Measurements from ENCODE around the gene KIF23.
"Not testable (repeated sequence)": the region's sequence is repeated elsewhere in the genome, so short reads cannot be mapped to it uniquely, and the experiment has no call there.

Gene KIF23

DNA sequence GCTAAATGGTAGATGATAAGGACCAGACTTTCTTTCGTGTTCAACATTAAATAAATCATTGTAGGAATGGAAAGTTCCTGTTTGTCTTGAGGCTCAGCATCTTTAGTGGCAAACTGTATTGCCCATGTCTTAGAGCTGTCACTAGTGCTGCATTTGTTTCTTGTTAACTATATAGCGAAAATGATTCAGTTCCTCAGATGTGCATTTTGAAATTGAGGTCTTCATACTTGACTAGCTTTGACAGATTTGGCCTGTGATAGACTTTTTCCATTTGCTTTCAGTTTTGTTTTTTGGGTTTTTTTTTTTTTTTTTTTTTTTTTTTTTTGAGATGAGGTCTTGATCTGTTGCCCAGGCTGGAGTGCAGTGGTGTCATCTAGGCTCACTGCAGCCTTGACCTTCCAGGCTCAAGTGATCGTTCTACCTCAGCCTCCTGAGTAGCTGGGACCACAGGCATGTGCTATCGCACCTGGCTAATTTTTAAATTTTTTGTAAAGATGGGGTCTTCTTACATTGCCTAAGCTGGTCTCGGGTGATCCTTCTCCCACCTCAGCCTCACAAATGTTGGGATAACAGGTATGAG is 29.0 kb downstream of the KIF23 start:
- no peaks in the 10 kb centered on the region for H3K27me3 ChIP-seq (ENCODE audit: control insufficient read depth in 1 of 2, insufficient read depth in 2 of 2, low read length in 2 of 2)
- no peaks in the 10 kb centered on the region for H3K9me3 ChIP-seq (ENCODE audit: low read length)
- no peak overlapping the region for H3K27ac ChIP-seq (ENCODE audit: low read depth, low read length)
- no peak overlapping the region for H3K9ac ChIP-seq (ENCODE audit: low read length)
- H3K36me3 ChIP-seq (ENCODE audit: insufficient read depth, low read length): no peaks in the 10 kb centered on the region
- H3K4me3 ChIP-seq (ENCODE audit: low read depth in 1 of 2, low read length in 2 of 2): no peak overlapping the region
- no peaks in the 10 kb centered on the region for H3K4me1 ChIP-seq (ENCODE audit: insufficient read depth, low read length)

DNA sequence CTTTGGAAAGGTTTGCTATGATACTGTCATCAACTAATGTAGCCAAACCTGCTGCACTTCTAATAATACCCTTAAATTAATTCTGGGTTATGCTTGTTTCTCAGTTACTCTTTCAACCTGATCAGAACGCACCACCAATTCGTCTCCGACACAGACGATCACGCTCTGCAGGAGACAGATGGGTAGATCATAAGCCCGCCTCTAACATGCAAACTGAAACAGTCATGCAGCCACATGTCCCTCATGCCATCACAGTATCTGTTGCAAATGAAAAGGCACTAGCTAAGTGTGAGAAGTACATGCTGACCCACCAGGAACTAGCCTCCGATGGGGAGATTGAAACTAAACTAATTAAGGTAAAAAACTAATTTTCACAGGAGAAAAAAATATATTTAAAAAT is 30.5 kb downstream of the KIF23 start:
- H3K27ac ChIP-seq (ENCODE audit: low read depth, low read length): no peak overlapping the region
- H3K9ac ChIP-seq (ENCODE audit: low read length): no peak overlapping the region
- no peak overlapping the region for H3K4me3 ChIP-seq (ENCODE audit: low read depth in 1 of 2, low read length in 2 of 2)
- no peaks in the 10 kb centered on the region for H3K36me3 ChIP-seq (ENCODE audit: insufficient read depth, low read length)
- H3K27me3 ChIP-seq (ENCODE audit: control insufficient read depth in 1 of 2, insufficient read depth in 2 of 2, low read length in 2 of 2): no peaks in the 10 kb centered on the region
- H3K9me3 ChIP-seq (ENCODE audit: low read length): no peaks in the 10 kb centered on the region
- no peaks in the 10 kb centered on the region for H3K4me1 ChIP-seq (ENCODE audit: insufficient read depth, low read length)

GRCh38 chr15:69446953-69447352 is 32.8 kb downstream of the KIF23 start:
- Histone ChIP-seq H3K36me3 (ENCODE audit: insufficient read depth, low read length) (no peaks in the 10 kb centered on the region), H3K4me1 (ENCODE audit: insufficient read depth, low read length) (peaks cover 2% of the 10 kb centered on the region), H3K4me3 (ENCODE audit: low read depth in 1 of 2, low read length in 2 of 2) (no peak overlapping the region), H3K9me3 (ENCODE audit: low read length) (no peaks in the 10 kb centered on the region), H3K27ac (ENCODE audit: low read depth, low read length) (no peak overlapping the region), H3K27me3 (ENCODE audit: control insufficient read depth in 1 of 2, insufficient read depth in 2 of 2, low read length in 2 of 2) (no peaks in the 10 kb centered on the region), H3K9ac (ENCODE audit: low read length) (no peak overlapping the region)

DNA sequence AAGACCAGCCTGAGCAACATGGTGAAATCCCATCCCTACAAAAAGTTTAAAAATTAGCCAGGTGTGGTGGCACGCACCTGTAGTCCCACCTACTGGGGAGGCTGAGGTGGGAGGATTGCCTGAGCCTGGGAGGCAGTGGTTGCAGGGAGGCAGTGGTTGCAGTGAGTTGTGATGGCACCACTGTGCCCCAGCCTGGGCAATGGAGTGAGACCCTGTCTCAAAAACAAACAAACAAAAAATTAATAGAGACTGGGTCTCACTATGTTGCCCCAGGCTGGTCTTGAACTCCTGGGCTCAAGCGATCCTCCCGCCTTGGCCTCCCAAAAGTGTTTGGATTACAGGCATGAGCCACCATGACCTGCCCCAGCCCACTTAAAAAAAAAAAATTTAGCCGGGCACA is 36.1 kb downstream of the KIF23 start:
- not testable (repeated sequence) for H3K36me3 ChIP-seq (ENCODE audit: insufficient read depth, low read length); H3K4me3 ChIP-seq (ENCODE audit: low read depth in 1 of 2, low read length in 2 of 2); H3K27ac ChIP-seq (ENCODE audit: low read depth, low read length); H3K27me3 ChIP-seq (ENCODE audit: control insufficient read depth in 1 of 2, insufficient read depth in 2 of 2, low read length in 2 of 2); H3K9ac ChIP-seq (ENCODE audit: low read length); H3K9me3 ChIP-seq (ENCODE audit: low read length)
- H3K4me1 ChIP-seq (ENCODE audit: insufficient read depth, low read length): peaks cover 17% of the 10 kb centered on the region

DNA sequence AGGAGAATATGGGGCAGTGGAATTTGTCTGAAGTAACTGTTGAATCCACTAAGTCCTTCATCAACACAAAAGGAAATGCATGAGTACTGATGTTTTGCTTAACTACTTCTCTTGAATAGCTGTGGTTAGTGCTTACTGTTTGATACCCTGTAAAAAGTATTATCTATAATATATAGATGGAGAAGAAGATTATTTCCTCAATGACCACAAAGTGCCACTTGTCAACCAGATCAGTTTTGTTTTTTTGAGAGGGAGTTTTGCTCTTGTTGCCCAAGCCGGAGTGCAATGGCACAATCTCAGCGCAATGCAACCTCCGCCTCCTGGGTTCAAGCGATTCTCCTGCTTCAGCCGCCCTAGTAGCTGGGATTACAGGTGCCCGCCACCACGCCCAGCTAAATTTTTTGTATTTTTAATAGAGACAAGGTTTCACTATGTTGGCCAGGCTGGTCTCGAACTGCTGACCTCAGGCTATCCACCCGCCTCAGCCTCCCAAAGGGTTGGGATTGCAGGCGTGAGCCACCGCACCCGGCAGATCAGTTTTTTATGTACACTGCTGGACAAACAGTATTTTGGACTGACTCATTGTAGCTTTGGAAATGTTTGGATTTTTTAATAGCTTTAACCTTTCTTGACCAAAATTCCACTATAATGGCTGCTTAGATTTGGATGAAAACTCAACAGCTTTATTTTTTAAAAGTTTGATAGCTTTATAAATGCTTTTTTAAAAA is 37.0 kb downstream of the KIF23 start:
- Histone ChIP-seq H3K4me3 (ENCODE audit: low read depth in 1 of 2, low read length in 2 of 2) (no peak overlapping the region), H3K27me3 (ENCODE audit: control insufficient read depth in 1 of 2, insufficient read depth in 2 of 2, low read length in 2 of 2) (no peaks in the 10 kb centered on the region), H3K36me3 (ENCODE audit: insufficient read depth, low read length) (peaks cover 11% of the 10 kb centered on the region), H3K27ac (ENCODE audit: low read depth, low read length) (no peak overlapping the region), H3K4me1 (ENCODE audit: insufficient read depth, low read length) (peaks cover 25% of the 10 kb centered on the region), H3K9me3 (ENCODE audit: low read length) (no peaks in the 10 kb centered on the region), H3K9ac (ENCODE audit: low read length) (no peak overlapping the region)

DNA sequence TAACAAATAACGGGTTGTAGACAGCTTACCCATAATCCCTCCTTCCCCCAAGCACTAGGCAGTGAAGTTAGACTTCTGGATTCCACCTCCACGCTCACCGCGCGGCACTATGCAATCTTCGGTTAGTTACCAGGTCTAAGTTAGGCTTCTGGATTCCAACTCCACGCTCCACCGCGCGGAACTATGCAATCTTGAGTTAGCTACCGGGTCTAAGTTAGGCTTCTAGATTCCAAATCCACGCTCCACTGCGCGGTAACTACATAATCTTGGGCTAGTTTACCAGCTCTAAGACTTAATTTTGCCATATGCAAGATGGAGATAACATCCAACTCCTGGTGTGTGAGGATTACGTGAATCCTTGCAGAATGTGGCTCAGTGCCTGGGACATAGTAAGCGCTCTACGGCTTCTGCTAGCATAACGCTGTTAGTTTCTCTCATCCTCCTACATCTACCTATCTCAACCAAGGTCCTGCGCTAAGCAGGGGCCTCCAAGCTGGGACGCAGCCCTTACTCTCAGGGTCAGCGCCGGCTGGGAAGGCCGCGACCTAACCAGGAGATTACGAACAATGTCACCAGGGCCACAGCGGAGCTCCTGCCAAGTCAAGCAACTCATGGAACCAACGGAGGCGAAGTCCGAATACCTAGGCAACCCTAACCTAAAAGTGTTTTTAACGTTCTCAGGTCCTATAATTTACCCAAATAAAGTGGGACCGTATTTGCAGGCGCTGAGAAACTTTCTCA is 38.0 kb downstream of the KIF23 start:
- Histone ChIP-seq H3K27ac (ENCODE audit: low read depth, low read length) (peak overlapping the region; percentile 67), H3K4me1 (ENCODE audit: insufficient read depth, low read length) (peaks cover 25% of the 10 kb centered on the region), H3K9me3 (ENCODE audit: low read length) (no peaks in the 10 kb centered on the region), H3K4me3 (ENCODE audit: low read depth in 1 of 2, low read length in 2 of 2) (peak overlapping the region; percentile 77 to 89), H3K9ac (ENCODE audit: low read length) (peak overlapping the region; percentile 57), H3K36me3 (ENCODE audit: insufficient read depth, low read length) (peaks cover 19% of the 10 kb centered on the region), H3K27me3 (ENCODE audit: control insufficient read depth in 1 of 2, insufficient read depth in 2 of 2, low read length in 2 of 2) (no peaks in the 10 kb centered on the region)

- H3K4me3 ChIP-seq (ENCODE audit: low read depth in 1 of 2, low read length in 2 of 2): peak within 1 kb of the TSS; percentile 77 to 89
- peaks cover 25% of the 10 kb centered on the region for H3K4me1 ChIP-seq (ENCODE audit: insufficient read depth, low read length)
Measured at GRCh38 chr15:69452692-69453521, 38.8 kb downstream of the KIF23 start, which contains the start of gene RPLP1. TSS of gene RPLP1 (plus strand) at chr15:69452818. CDS start at chr15:69452949, 131 bp downstream.

DNA sequence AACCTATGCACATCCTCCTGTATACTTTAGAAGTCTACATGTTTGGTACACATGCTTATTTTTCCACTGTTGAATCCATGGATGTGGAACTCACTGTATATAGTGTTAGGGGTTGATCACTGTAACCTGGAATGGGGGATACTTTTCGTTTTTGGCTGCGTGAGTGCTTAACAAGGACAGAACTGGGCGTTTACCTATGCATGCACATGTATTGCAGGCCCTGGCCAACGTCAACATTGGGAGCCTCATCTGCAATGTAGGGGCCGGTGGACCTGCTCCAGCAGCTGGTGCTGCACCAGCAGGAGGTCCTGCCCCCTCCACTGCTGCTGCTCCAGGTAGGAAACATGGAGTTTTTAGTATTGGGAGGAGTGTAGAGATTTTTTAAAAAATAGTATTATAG is 40.8 kb downstream of the KIF23 start:
- Histone ChIP-seq H3K9ac (ENCODE audit: low read length) (no peak overlapping the region), H3K36me3 (ENCODE audit: insufficient read depth, low read length) (peaks cover 24% of the 10 kb centered on the region), H3K4me3 (ENCODE audit: low read depth in 1 of 2, low read length in 2 of 2) (no peak overlapping the region), H3K9me3 (ENCODE audit: low read length) (no peaks in the 10 kb centered on the region), H3K4me1 (ENCODE audit: insufficient read depth, low read length) (peaks cover 25% of the 10 kb centered on the region), H3K27ac (ENCODE audit: low read depth, low read length) (no peak overlapping the region), H3K27me3 (ENCODE audit: control insufficient read depth in 1 of 2, insufficient read depth in 2 of 2, low read length in 2 of 2) (no peaks in the 10 kb centered on the region)

More at GRCh38 chr15:69452692-69453521, 38.8 kb downstream of the KIF23 start, which contains the start of gene RPLP1:
- Histone ChIP-seq H3K27ac (ENCODE audit: low read depth, low read length) (peak within 1 kb of the TSS; percentile 67), H3K9ac (ENCODE audit: low read length) (peak within 1 kb of the TSS; percentile 93), H3K27me3 (ENCODE audit: control insufficient read depth in 1 of 2, insufficient read depth in 2 of 2, low read length in 2 of 2) (no peaks in the 10 kb centered on the region), H3K9me3 (ENCODE audit: low read length) (no peaks in the 10 kb centered on the region), H3K36me3 (ENCODE audit: insufficient read depth, low read length) (peaks cover 24% of the 10 kb centered on the region)

DNA sequence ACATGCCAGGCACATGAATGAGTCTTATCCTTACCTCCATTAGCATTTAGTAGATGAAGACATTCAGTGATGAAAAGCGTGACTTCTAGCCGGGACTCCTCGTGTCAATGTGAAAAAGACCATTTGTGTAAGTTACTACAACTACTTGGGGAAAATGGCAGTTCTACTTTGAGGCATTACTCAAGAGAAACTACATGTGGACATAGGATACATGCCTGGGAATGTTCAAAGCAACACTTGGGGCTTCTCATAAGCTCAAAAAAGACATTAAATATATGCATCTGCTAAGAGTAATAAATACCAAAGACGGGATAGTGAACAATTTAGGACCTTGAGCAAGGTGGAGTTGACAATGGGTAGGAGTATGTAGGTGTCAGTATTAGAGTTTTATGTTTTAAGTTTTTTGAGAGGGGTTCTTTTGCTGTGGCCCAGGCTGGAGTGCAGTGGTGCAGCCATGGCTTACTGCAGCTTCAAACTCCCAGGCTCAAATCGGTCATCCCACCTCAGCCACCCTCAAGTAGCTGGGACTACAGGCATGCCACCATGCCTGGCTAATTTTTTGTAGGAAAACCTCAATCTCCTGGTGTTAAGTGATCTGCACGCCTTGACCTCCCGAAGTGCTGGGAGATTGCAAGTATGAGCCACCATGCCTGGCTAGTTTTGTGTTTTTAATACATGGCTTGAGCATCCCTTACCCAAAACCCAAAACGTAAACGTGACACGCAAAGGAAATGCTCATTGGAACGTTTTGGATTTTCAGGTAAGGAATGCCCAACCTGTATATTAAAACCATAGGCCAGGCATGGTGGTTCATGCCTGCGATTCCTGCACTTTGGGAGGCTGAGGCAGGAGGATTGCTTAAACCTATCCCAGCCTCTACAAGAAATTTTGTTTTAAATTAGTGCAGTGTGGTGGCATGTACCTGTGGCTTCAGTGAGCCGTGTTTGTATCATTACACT is 42.3 kb downstream of the KIF23 start:
- Histone ChIP-seq H3K9me3 (ENCODE audit: low read length) (no peaks in the 10 kb centered on the region), H3K9ac (ENCODE audit: low read length) (no peak overlapping the region), H3K4me3 (ENCODE audit: low read depth in 1 of 2, low read length in 2 of 2) (no peak overlapping the region), H3K4me1 (ENCODE audit: insufficient read depth, low read length) (peaks cover 35% of the 10 kb centered on the region), H3K27ac (ENCODE audit: low read depth, low read length) (no peak overlapping the region), H3K36me3 (ENCODE audit: insufficient read depth, low read length) (peaks cover 24% of the 10 kb centered on the region), H3K27me3 (ENCODE audit: control insufficient read depth in 1 of 2, insufficient read depth in 2 of 2, low read length in 2 of 2) (no peaks in the 10 kb centered on the region)

All from muscle layer of colon (tissue), 2 donors.